ENCODE data around the gene MUC7. TPM values are rescaled to one million over a fixed set of nuclear protein-coding genes. Genes with fewer than 3 reads are reported as not detected.

MUC7 gene
- not detected for polyA plus RNA-seq (ENCODE audit: insufficient read length in 10 of 10)
- long read RNA-seq, donor 1, result 0 reads
- long read RNA-seq, donor 2, result 0 reads
- long read RNA-seq, donor 3, result 0 reads
- long read RNA-seq, donor 4, result 0 reads
- long read RNA-seq, donor 5, result 0 reads
- long read RNA-seq, donor 6, result 0 reads
- long read RNA-seq, donor 7, result 0 reads
- long read RNA-seq, donor 8, result 0 reads
- long read RNA-seq, donor 9, result 0 reads

DNA sequence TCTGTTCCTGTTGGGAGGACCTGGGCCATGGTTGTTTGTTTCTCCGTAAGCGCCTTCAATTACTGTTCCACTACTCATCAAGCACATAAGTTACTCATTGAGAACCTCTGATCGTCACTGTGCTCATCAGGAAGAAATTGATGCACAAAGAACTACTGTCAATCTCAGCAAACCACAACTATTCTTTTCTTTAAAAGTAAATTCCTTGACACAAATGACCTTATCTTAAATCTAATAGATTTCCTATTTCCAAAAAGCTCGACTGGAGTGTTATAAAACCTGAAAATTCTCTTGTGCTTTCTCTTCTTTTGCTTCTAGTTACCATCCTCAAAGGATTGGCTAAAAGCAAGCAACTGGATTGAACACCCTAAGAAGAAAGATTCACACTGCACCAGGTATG, at the start of gene MUC7:
Gene MUC7, plus strand, starts transcription at position 301 of the 400 bp plus-strand sequence. CDS start 1,825 bp downstream, outside the sequence.
- DNase-seq, result no peak

DNA sequence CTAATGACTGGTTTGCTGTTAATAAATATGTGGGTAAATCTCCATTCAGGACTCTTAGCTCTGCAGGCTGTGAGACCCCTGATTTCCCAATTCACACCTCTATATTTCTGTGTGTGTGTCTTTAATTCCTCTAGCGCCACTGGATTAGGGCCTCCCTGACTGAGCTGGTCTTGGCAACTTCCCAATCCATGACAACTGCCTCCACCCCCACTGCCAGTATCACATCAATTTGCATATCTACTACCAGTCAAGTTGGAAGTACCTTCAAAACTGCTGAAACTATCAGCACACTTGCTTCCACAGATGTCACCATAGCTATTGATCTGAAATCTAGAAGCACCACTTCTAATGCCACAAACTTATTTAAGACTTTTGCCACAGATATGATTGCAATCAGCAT, 46.7 kb upstream of the MUC7 start:
- DNase-seq, result no peak

DNA sequence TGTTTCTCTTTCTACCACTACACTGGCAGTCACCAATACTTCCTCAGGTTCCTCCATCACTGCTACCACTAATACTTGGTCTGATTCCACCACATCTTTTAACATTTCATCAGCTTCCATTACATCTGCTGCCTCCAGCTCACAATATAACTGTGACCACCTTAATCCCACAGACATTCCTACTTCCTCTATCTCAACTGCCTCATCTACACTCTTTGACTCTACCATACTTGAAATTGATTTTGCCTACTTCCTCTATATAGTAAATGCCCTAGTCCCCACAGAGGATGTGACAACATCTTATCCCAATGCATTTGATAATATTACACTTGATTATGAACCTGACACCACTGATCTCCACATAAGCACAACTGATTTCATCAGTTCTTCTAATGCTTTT, 45.2 kb upstream of the MUC7 start:
- DNase-seq, result no peak

DNA sequence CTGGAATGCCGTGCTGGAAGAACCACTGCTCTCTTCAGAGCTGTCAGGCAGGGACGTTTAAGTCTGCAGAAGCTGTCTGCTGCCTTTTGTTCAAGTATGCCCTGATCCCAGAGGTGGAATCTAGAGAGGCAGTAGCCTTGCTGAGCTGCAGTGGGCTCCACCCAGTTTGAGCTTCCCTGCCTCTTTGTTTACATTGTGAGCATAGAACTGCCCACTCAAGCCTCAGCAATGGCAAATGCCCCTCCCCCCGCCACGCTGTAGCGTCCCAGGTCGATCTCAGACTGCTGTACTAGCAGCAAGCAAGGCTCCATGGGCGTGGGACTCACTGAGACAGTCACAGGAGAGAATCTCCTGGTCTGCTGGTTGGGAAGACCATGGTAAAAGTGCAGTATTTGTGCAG, 34.8 kb upstream of the MUC7 start:
- DNase-seq, result no peak

DNA sequence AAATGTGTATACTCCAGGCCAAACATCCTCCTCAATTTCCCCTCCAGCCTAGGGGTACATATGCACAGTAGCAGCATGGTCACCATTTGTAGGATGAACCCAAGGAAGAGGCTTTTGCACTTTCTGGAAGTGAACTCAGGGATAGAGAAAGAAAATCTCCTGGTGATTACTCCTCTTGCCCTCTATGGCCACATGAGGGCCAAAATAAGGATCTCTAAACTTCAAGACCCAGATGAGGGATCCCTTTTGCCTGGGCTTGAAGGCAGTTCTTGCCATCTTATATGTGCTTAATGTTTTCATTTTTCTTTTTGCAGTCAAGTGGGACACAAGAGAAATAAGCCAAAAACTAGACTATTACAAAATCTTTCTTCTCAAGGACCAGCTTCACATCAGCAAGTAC, 29.5 kb upstream of the MUC7 start:
- no peak for DNase-seq

DNA sequence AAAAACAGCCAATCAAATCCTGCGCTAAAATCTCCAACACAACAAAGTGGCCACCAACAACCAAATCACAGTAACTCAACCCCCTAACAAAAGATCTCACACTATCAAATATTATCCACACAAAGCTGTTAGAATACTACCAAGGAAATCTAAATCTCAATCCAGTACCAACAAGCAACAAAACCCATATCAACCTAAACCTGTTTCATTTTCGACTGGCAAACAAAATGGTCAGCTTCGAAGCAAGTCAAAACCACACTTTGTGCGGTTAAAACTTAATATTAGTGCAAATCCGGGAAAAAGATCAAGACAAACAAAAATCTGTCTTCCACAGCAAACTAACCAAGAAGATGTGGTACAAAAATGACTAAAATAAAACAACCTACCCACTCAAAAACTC, 28.7 kb upstream of the MUC7 start:
- DNase-seq, result no peak

DNA sequence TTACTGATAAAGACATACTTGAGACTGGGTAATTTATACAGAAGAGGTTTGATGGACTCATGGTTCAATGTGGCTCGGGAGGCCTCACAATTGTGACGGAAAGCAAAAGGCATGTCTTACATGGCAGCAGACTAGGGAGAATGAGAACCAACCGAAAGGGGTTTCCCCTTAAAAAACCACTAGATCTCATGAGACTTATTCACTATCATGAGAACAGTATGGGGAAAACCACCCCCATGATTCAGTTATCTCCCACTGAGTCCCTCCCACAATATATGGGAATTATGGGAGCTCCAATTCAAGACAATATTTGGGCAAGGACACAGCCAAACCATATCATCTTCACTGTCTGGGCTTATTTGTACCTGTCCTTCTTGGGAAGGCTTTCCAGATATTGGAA, 22.8 kb upstream of the MUC7 start:
- no peak for DNase-seq

DNA sequence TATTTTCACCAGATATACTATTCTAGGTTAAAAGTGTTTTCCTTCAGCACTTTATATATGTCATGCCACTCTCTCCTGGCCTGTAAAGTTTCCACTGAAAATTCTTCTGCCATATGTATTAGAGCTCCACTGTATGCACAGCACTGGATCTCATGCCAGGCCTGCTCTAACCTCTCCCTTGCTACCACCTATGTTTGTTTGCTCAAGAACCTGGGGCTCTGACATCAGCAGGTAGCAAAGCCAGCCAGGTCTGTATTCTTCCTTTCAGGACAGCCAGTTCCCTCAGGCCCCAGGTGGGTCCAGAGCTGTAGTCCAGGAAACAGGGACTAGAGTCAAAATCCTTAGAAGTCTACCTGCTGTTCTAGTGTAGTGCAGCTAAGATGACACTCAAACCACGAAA, 19.1 kb upstream of the MUC7 start:
- DNase-seq, result no peak

DNA sequence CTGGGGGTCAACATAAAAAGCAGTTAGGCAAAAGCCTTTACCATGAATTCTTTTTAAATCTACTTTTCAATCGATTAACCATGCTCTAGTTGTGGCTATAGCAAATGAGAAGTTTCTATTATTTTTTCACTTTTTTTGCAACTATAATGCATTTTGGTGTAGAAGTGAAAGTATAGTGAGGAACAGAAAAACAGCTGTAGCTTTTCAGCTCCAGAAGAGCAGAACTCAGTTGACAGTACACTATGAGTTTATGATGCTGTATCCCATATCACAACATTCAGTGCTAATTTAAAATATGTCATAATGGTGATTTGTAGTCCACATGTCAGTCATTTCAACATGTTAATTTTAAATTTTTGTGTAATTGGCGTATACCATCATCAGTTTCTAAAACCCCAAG, 8.7 kb upstream of the MUC7 start:
- no peak for DNase-seq

DNA sequence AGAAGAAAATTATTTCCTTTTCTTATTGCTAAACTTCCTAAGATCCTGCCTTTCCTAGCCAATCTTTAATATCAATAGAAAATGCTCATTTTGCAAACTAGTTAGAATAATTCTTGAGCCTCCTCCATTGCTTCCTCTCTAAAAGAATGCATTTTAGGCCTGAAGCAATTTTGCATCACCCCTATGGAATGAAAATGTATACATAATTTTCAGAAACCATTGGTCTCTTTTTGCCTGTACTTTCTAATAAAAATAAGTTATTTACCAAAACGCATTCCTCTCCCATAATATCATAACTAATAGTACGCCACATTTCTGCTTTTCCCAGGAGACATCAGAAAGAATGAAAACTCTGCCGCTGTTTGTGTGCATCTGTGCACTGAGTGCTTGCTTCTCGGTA, 1.7 kb downstream of the MUC7 start:
- no peak for DNase-seq

DNA sequence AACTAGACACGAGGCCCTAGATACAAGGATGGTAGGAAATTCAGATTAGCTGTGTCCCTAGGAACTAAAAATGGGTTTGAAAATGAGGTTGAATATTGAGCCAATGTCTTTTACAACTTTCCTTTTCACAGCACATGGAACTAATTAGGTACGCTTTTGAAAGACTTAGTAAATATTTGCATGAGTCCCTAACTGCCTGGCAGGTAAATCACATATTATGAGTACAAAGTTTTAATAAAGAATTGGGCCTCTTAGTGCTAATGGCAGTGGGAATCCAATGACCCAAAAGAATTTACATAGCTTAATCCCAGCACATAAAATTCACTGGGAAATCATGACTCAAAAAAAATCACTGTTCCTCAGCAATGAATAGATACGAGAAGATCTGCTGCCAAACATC, 16.8 kb downstream of the MUC7 start:
- peak in 1 of 3 donors; percentile 22 for DNase-seq

DNA sequence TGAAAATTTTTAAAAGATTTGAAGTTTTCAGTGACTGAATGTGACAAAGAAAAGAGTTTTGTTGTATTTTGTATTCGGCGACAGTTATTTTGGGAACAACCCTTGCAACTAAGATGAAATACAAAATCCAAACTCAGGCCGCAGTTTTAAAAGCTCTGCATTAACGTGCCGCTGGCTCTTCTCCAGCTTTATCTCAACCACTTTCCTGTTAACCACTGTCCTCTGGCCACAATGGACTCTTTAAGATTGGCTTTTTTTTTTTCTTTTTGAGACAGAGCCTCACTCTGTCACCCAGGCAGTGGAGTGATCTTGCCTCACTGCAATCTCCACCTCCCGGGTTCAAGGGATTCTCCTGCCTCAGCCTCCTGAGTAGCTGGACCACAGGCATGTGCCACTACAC, 24.2 kb downstream of the MUC7 start:
- no peak for DNase-seq

DNA sequence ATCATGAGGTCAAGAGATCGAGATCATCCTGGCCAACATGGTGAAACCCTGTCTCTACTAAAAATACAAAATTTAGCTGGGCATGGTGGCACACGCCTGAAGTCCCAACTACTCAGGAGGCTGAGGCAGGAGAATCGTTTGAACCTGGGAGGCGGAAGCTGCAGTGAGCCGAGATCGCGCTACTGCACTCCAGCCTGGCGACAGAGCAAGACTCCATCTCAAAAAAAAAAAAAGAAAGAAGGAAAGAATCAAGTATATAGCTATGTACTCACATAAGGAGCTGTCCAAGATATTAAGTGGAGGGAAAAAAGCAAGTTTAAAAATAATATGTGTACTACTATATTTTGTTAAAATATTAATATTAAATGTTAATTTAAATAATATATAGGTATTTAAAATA, 29.8 kb downstream of the MUC7 start:
- peak in 1 of 3 donors; percentile 3 for DNase-seq

DNA sequence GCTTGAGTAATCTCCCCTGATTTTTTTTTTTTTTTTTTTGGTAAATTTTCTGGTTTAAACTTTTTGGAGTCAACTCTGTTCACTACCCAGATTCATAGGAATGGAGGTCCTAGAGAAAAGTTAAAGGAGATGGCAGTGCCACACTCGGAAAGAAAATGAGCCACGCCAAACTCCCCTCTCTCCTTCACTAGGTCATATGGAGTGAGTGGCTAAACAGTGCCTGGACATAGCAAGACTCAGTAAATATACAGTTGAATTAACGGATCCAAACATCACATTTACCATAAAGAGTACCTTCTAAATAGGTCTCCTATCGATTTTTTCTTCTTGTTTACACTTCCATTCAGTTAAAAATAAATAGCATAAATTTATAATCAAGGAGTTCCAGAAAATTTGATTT, 32.7 kb downstream of the MUC7 start:
- DNase-seq, result no peak

DNA sequence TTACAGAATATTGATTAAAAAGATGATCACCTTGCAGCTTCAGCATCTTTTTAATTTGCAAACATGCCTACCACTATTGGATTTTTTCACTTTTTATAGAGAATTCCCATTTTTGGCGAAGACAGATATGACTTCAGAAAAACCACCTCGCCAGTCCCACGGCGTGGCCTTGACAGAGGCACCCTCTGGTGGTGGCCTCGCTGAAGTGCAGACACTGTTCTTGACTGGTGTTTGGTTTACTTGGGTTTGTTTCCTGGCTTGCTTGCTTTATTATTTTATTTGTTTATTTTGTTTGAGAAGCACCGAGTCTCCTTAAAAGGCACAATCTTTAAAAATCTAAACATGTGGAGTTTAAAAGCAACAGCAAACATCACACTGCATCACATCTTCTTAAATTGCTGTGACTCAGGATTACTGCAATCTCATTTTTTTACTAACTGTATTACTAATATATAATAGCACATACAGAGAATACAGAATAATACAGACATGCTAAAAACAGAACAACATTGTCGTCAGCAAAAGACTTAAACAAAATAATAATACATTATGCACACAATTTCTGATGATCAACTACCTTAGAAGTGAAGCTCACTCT, 33.3 kb downstream of the MUC7 start:
- DNase-seq, result peak; percentile 7 to 75 (median 42)

DNA sequence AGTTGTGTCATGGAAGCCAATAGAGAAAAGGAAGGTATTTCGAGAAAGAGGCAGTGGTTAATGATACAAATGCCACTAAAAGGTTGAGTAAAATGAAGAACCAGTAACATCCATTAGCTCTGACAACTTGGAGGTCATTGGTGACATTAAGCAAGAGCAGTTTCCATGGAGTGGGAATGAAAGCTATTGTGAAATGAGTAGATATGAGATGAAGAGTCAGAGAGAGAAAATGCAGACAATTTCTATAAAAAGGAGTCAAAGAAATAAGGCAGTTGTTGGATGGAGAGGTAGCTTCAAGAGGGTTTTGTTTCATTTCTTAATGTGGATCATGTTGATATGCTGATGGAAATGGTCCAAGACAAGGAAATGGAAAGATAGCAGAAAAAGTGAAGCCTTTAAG, 36.8 kb downstream of the MUC7 start:
- no peak for DNase-seq

DNA sequence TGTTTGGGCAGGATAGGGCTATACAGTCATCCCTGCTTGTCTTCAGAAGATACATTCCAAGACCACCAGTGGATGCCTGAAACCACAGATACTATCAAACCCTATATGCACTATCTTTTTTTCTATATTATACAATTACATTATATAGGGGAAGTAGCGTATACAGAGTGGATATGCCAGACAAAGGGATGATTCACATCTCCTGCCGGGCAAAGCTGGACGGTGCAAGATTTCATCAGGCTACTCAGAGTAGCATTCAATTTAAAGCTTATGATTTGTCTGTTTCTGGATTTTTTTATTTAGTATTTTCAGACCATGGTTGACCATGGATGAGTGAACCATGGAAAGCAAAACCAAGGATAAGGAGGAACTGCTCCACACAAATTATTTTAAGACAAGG, 39.4 kb downstream of the MUC7 start:
- DNase-seq, result no peak

DNA sequence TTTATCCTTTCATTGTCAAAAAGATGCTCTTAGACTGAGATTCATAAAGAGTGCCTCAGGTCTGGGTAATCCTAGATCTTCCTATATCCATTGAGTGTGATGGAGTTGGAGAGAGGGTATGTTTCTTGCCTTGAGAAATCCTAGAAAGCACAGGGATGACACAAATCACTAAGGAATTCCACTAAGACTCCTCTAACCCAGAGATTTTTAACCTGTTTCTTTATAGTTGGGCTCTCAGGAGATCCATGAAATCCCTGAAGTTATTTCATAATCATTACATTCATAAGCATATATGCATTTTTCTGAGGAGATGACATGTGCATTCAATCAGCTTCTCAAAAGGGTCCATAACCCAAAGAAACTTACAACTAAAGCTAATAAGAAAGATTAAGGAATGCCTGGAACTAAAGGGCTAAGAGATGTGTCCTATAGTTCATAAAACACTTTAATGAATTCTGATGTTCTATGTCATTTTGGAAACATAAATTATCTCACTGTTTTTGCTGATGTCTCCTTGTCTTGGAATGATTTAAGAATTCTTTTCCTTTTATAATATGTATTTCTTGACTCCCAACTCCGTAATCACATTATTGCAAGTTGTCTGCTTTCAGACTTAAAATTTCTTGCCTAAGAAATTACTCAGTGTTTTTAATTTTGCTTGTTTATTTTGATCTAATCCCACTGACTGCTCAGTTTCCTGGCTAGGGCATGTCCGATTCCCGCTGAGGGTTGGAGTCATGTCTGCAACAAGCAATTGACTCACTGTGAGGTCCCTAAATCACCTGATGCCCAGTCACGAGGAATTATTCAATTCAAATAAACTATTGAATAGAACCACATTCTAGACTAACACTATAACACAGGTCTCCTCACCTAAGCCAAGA, 43.6 kb downstream of the MUC7 start:
- DNase-seq, result no peak

DNA sequence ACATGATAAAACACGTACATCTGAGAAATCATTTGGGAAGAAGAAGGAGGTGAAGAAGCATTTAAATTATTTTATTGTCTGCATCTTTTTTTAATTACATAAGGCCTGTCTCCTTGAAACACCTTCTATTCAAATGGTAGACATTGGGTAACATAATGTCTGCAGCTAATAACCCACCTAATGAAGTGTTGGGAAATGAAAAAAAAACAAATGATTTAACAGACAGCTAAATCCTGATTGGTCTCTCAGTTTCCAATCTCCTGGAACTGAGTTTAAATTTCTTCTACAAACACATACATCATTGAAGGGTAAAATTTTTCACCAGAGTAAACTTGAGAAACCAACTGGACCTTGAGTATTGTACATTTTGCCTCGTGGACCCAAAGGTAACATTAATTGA, 46.3 kb downstream of the MUC7 start, which contains the start of gene AMTN:
Gene AMTN, plus strand, starts transcription at position 301 of the 400 bp plus-strand sequence. CDS start 209 bp downstream, outside the sequence.
- DNase-seq, result no peak

DNA sequence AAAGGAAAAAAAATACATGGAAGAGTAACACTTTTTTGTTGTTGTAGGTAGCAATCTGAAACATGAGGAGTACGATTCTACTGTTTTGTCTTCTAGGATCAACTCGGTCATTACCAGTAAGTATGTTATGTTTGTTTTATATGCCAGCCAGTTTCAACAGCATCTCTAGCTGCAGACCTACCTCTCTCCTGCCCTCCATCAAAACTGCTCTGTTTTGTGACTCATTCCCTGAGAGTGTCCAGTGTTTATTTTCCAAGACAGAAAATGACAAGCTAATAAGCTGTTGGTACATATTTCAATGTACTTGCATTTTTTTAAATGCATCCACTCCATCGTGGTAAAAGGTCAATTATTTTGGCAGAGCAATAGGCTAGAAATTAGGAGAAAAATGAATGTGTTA, 46.7 kb downstream of the MUC7 start:
- DNase-seq, result no peak

DNA sequence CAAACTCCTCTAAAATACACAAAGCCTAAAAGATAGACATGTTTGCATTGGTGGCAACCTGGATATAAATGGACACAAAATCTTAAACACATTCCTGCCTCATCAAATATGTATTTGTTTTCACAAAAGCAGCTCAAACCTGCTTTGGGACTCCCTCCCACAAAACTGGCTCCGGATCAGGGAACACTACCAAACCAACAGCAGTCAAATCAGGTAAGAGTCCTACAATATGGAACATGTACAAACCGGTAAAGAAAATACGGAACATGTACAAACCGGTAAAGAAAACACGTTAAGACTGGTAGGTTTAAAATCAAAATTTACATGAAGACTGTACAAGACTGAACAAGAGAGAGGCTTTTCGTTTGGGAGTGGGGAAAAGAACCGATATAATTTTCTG, 50.6 kb downstream of the MUC7 start:
- no peak for DNase-seq

DNA sequence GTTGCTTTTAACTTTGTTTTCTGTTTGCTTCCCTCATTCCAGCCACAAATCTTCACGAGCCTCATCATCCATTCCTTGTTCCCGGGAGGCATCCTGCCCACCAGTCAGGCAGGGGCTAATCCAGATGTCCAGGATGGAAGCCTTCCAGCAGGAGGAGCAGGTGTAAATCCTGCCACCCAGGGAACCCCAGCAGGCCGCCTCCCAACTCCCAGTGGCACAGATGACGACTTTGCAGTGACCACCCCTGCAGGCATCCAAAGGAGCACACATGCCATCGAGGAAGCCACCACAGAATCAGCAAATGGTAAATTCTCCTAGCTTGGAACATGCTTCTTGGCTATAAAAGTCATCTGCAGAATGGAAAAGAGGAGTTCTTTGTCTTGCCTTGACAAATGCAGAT, 59.0 kb downstream of the MUC7 start:
- DNase-seq, result no peak

DNA sequence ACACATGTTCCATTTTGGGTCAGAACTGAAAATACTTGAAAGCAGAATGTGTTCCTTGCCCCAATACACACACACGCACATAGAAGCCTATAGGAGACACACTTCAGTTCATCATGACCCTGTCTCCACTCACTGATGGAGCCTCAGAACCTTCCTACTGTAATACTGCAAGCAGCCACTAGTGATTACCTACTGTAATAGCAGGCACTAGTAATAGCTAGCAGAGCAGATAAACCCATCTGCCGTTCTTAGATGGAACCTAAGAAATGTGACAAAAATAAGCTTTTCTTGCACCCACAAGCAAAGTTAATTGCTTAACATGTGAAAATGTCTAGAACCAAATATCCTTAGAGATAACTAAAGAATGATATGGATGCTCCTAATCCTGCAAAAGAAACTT, 60.0 kb downstream of the MUC7 start:
- DNase-seq, result no peak
